Testis (tissue), 2 donors: ENCODE results near the gene THRAP3.

Experiments used
- POLR2A ChIP-seq: fragments of 450-650 bp; IDR thresholded peaks from one replicate; pipeline ENCODE4 v1.6.1; 2017; ENCODE audit warnings: antibody characterized with exemption, mild to moderate bottlenecking, moderate library complexity
- TF ChIP-seq, protein P1 (sequence below), 3 experiments: fragments of 450-650 bp in 2 of 3; fragments of 200-600 bp in 1 of 3; sonication (generic) in 1 of 3; IDR thresholded peaks; one replicate each; pipeline ENCODE4 v1.5.1; 2016 to 2019; ENCODE audit warnings: antibody characterized with exemption in 3 of 3, mild to moderate bottlenecking in 2 of 3, moderate library complexity in 1 of 3

DNA sequence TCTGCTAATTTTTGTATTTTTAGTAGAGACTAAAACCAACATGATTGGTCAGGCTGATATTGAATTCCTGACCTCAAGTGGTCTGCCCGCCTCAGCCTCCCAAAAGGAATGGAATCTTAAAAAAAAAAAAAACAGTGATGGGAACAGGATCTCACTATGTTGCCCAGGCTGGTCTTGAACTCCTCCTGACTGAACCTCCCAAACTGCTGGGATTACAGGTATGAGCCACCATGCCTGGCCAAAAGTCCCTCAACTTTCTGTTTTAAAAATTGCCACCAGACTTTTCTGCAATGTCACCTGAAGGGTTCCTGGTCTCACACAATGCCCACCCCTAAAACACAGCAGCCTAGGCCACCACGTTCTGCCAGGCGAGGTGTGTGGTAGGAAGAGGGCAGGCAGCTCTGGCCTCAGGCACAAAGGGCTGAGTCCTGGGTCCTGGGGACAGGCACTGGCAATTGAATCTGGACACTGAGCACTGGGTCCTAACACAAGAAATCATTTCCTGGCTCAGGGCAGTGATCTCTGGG lies 21.2 kb upstream of the THRAP3 start:
- TF ChIP-seq, protein P1, sequence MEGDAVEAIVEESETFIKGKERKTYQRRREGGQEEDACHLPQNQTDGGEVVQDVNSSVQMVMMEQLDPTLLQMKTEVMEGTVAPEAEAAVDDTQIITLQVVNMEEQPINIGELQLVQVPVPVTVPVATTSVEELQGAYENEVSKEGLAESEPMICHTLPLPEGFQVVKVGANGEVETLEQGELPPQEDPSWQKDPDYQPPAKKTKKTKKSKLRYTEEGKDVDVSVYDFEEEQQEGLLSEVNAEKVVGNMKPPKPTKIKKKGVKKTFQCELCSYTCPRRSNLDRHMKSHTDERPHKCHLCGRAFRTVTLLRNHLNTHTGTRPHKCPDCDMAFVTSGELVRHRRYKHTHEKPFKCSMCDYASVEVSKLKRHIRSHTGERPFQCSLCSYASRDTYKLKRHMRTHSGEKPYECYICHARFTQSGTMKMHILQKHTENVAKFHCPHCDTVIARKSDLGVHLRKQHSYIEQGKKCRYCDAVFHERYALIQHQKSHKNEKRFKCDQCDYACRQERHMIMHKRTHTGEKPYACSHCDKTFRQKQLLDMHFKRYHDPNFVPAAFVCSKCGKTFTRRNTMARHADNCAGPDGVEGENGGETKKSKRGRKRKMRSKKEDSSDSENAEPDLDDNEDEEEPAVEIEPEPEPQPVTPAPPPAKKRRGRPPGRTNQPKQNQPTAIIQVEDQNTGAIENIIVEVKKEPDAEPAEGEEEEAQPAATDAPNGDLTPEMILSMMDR (IDR thresholded peaks at IDR 0.05): no peak
- no peak for TF ChIP-seq POLR2A
